Skeletal muscle tissue (tissue), 1 donor: Measurements from ENCODE around the gene RBM42. TPM values are rescaled to one million over a fixed set of nuclear protein-coding genes. Genes with fewer than 3 reads are reported as not detected.

Experiments used
- total RNA-seq: library from RNA; depleted of rRNA; stranded (reverse); fragments of >200 nt; gene quantifications from one replicate; pipeline ENCODE4 v1.2.3, GENCODE V29; 2014

RBM42 gene
- total RNA-seq, 1 donor from 2014 or later, result 20.9 TPM

Other genes starting within 250 kb of the RBM42 start
- gene FFAR2, start 180.8 kb upstream of the RBM42 start, total RNA-seq, result 1.0 TPM
- gene KRTDAP, start 138.6 kb upstream of the RBM42 start, total RNA-seq, result not detected
- not detected for gene DMKN, start 115.4 kb upstream of the RBM42 start, total RNA-seq
- not detected for gene SBSN, start 100.7 kb upstream of the RBM42 start, total RNA-seq
- gene GAPDHS, start 95.6 kb upstream of the RBM42 start, total RNA-seq, result not detected
- gene TMEM147, start 83.4 kb upstream of the RBM42 start, total RNA-seq, result 55.3 TPM
- gene ATP4A, start 65.4 kb upstream of the RBM42 start, total RNA-seq, result not detected
- not detected for gene PMIS2, start 42.9 kb upstream of the RBM42 start, total RNA-seq
- gene HAUS5, start 16.3 kb upstream of the RBM42 start, total RNA-seq, result 5.7 TPM
- 2.1 TPM for gene ETV2, start 12.7 kb downstream of the RBM42 start, total RNA-seq
- gene COX6B1, start 19.3 kb downstream of the RBM42 start, total RNA-seq, result 368 TPM
- gene UPK1A, start 37.5 kb downstream of the RBM42 start, total RNA-seq, result not detected
- gene ZBTB32, start 75.5 kb downstream of the RBM42 start, total RNA-seq, result not detected
- gene KMT2B, start 89.0 kb downstream of the RBM42 start, total RNA-seq, result 5.7 TPM
- 3.1 TPM for gene IGFLR1, start 113.4 kb downstream of the RBM42 start, total RNA-seq
- 3.7 TPM for gene U2AF1L4, start 116.4 kb downstream of the RBM42 start, total RNA-seq
- 7.8 TPM for gene PSENEN, start 116.6 kb downstream of the RBM42 start, total RNA-seq
- 3.1 TPM for gene LIN37, start 119.5 kb downstream of the RBM42 start, total RNA-seq
- 52.7 TPM for gene HSPB6, start 128.0 kb downstream of the RBM42 start, total RNA-seq
- 1.0 TPM for gene PROSER3, start 129.1 kb downstream of the RBM42 start, total RNA-seq
- 1.0 TPM for gene ARHGAP33, start 146.5 kb downstream of the RBM42 start, total RNA-seq
- gene PRODH2, start 183.8 kb downstream of the RBM42 start, total RNA-seq, result not detected
- gene NPHS1, start 223.5 kb downstream of the RBM42 start, total RNA-seq, result under 0.01 TPM
- gene KIRREL2, start 227.9 kb downstream of the RBM42 start, total RNA-seq, result not detected
- gene APLP1, start 239.5 kb downstream of the RBM42 start, total RNA-seq, result 2.1 TPM